Measurements from ENCODE around the gene SERTAD1. TPM values are rescaled to one million over a fixed set of nuclear protein-coding genes. Genes with fewer than 3 reads are reported as not detected.
A peak's percentile ranks its signal among the peaks of the same experiment; 100 is the strongest.

SERTAD1 gene
- total and polyA plus RNA-seq, 2 of the 8 experiments (the other 6 are each of a cell fraction or from before 2014, with no cell fraction given) = 5.4 to 6.6 TPM

- no peak overlapping the region for H3K27ac ChIP-seq (ENCODE audit: low read depth, low read length)
- H2BK12ac ChIP-seq (ENCODE audit: low read depth, low read length) = 0 out of 2 replicates have a peak overlapping the region, but pooled peaks have one; percentile 75
- H3K36me3 ChIP-seq (ENCODE audit: control insufficient read depth in 2 of 4, insufficient read depth in 4 of 4, low read length in 3 of 4) = 0 out of 8 replicates have a peak, but pooled peaks cover 0 to 1% (median 0%) of the 10 kb centered on the region in 4 experiments
- DNase-seq (ENCODE audit: low read depth in 1 of 2, low spot score in 2 of 2) (no peak), FAIRE-seq (no peak)
- no peaks in the 10 kb centered on the region for H3K79me1 ChIP-seq (ENCODE audit: low read depth, low read length)
- H2BK20ac ChIP-seq (ENCODE audit: low read length) = no peak overlapping the region
- H3K14ac ChIP-seq (ENCODE audit: insufficient read length) = no peak overlapping the region
- H4K20me1 ChIP-seq (replicated peaks in 1 of 2; ENCODE audit: control insufficient read depth in 1 of 2, insufficient read depth in 2 of 2, low read length in 2 of 2) = no peaks in the 10 kb centered on the region
- no peak overlapping the region for H2AK5ac ChIP-seq (ENCODE audit: low read depth, low read length)
- 83% methylated on average over 4 of the region's 4 CpGs; no CpG with 5 or more reads in 1 of the 2 experiments for WGBS, 2 experiments (ENCODE audit: extremely low coverage in 1 of 2, insufficient coverage in 1 of 2, insufficient read length in 1 of 2, insufficient replicate concordance in 2 of 2, low coverage in 1 of 2, low lambda C conversion rate in 2 of 2, missing lambda C conversion rate in 1 of 2)
- no peak overlapping the region for H3K23ac ChIP-seq (ENCODE audit: insufficient read length)
- no peak overlapping the region for H2AFZ ChIP-seq (ENCODE audit: low read length)
- no peak overlapping the region for H4K8ac ChIP-seq (ENCODE audit: extremely low read depth, insufficient read depth, low read length)
- CTCF ChIA-PET (ENCODE audit: partially characterized antibody) = interaction anchor here (0.7 to 4.4 kb wide), 7 partner anchors 8 to 112 kb away, joined by 3 to 41 read pairs (median 4); no protein-coding TSS in a partner anchor
- no peak overlapping the region for H4K5ac ChIP-seq (ENCODE audit: insufficient read length, low read depth, low read length)
- no peak overlapping the region for H3K4me2 ChIP-seq (ENCODE audit: insufficient read depth in 1 of 2, low read depth in 2 of 2, low read length in 2 of 2)
- H3K4me3 ChIP-seq (ENCODE audit: extremely low read depth in 1 of 4, insufficient read depth in 2 of 4, low read depth in 3 of 4, low read length in 4 of 4) = no peak overlapping the region
- no peaks in the 10 kb centered on the region; a peak in 1 of 7 replicates for H3K27me3 ChIP-seq (replicated peaks in 1 of 4; ENCODE audit: control insufficient read depth in 3 of 4, extremely low read depth in 1 of 4, insufficient read depth in 3 of 4, low read length in 3 of 4)
- H3K79me2 ChIP-seq (ENCODE audit: control insufficient read depth in 1 of 2, insufficient read depth in 2 of 2, low read length in 2 of 2) = no peaks in the 10 kb centered on the region
- POLR2A ChIA-PET (ENCODE audit: partially characterized antibody) = interaction anchor here (0.9 to 4.7 kb wide), 5 partner anchors 9 to 28 kb away, joined by 3 to 18 read pairs (median 10); partner anchors contain the start of genes HIPK4 and SERTAD1
- H2BK15ac ChIP-seq (ENCODE audit: low read length) = peak overlapping the region; percentile 72; the same call in 1 of the 2 replicates
- no peak overlapping the region for H3K9ac ChIP-seq (replicated peaks in 1 of 4; ENCODE audit: extremely low read depth in 1 of 4, low read depth in 3 of 4, low read length in 3 of 4)
- no peak overlapping the region for H2BK120ac ChIP-seq (replicated peaks; ENCODE audit: low read depth, low read length)
- peaks cover 4 to 18% (median 9%) of the 10 kb centered on the region in 4 experiments for H3K4me1 ChIP-seq (replicated peaks in 1 of 4; ENCODE audit: control insufficient read depth in 3 of 4, insufficient read depth in 4 of 4, low read length in 3 of 4)
- no peaks in the 10 kb centered on the region for H3K9me3 ChIP-seq (ENCODE audit: insufficient read depth in 2 of 2, low read depth in 1 of 2, low read length in 1 of 2)
- H2BK5ac ChIP-seq (ENCODE audit: low read depth, low read length) = no peak overlapping the region
- peaks cover 3% of the 10 kb centered on the region; the same call in 1 of the 2 replicates for H3K23me2 ChIP-seq (ENCODE audit: low read depth, low read length)
- H4K91ac ChIP-seq (replicated peaks; ENCODE audit: insufficient read length, low read length) = no peak overlapping the region
- no peak overlapping the region for H3K56ac ChIP-seq (replicated peaks; ENCODE audit: insufficient read length, low read depth, low read length)
- no peak overlapping the region for H3K18ac ChIP-seq (ENCODE audit: extremely low read depth, low read length)
- no peak overlapping the region for H3K4ac ChIP-seq (replicated peaks; ENCODE audit: insufficient read length, low read depth, low read length)
- TF ChIP-seq ATF3 (IDR thresholded peaks at IDR 0.05; ENCODE audit: insufficient read depth, low read depth, low read length) = no peak
- no peak for TF ChIP-seq ASH2L (IDR thresholded peaks at IDR 0.05; ENCODE audit: low read length)
- TF ChIP-seq RXRA (IDR thresholded peaks at IDR 0.05; ENCODE audit: insufficient read depth, low read depth, low read length) = no peak
- no peak for TF ChIP-seq CTBP2 (IDR thresholded peaks at IDR 0.05; ENCODE audit: borderline replicate concordance, insufficient read depth, insufficient read length, low read length)
- TF ChIP-seq JUND (IDR thresholded peaks at IDR 0.05; ENCODE audit: low read length) = no peak
- TF ChIP-seq TBP (IDR thresholded peaks at IDR 0.05; ENCODE audit: low read depth, low read length) = no peak
- TF ChIP-seq SIRT6 (IDR thresholded peaks at IDR 0.05; ENCODE audit: low read length) = no peak
- TF ChIP-seq EZH2 (IDR thresholded peaks at IDR 0.05; ENCODE audit: low read depth, low read length, severe bottlenecking) = no peak
- no peak for TF ChIP-seq KDM4A (IDR thresholded peaks at IDR 0.05; ENCODE audit: low read depth, low read length, severe bottlenecking)
- TF ChIP-seq TEAD4 (IDR thresholded peaks at IDR 0.05; ENCODE audit: low read depth, low read length) = no peak
- TF ChIP-seq KDM5A (IDR thresholded peaks at IDR 0.05; ENCODE audit: low read length) = no peak
- TF ChIP-seq RAD21 (IDR thresholded peaks at IDR 0.05 in 1 of 2, conservative IDR thresholded peaks at IDR 0.05 in 1 of 2; ENCODE audit: low read depth in 2 of 2, low read length in 2 of 2) = no peak
- TF ChIP-seq TAF1 (IDR thresholded peaks at IDR 0.05; ENCODE audit: low read depth, low read length) = no peak
- TF ChIP-seq SP2 (IDR thresholded peaks at IDR 0.05; ENCODE audit: low read length) = no peak
Observed at GRCh38 chr19:40417643-40417981, 8.2 kb downstream of the SERTAD1 start.
